Putamen (tissue), 1 donor: ENCODE results near the gene TMEM72.
A peak's percentile ranks its signal among the peaks of the same experiment; 100 is the strongest.

Experiments used
- DNase-seq: peaks from one replicate; pipeline ENCODE4 v3.0.0-alpha.2; 2016; ENCODE audit warnings: low spot score

TMEM72 gene

DNA sequence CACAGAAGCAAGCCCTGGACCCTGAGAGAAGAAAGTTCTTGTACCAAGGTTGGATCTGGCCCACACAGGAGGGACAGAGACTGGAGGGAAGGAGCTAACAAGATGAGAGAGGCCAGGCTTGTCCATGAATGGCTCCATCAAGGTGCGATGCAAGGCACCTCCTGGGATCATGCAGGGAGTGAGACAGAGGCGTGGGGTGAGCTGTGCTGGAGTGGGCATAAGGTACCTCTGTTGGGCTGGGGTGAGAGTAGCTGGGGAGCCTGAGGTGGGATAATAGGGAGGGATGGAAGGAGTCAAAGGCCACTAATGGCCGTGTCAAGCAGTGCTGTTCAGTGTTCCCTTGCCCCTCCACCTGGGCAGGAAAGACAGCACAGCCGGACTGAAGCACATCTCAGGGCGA, 9.9 kb downstream of the TMEM72 start:
- DNase-seq: no peak

- no peak for DNase-seq
These were observed 10.4 kb downstream of the TMEM72 start for GRCh38 chr10:44921506-44921905.

GRCh38 chr10:44922021-44922420, 10.9 kb downstream of the TMEM72 start:
- DNase-seq: no peak

GRCh38 chr10:44922796-44923545, 11.8 kb downstream of the TMEM72 start:
- DNase-seq: no peak

- DNase-seq: no peak
These were observed 12.5 kb downstream of the TMEM72 start for GRCh38 chr10:44923611-44924010.

DNA sequence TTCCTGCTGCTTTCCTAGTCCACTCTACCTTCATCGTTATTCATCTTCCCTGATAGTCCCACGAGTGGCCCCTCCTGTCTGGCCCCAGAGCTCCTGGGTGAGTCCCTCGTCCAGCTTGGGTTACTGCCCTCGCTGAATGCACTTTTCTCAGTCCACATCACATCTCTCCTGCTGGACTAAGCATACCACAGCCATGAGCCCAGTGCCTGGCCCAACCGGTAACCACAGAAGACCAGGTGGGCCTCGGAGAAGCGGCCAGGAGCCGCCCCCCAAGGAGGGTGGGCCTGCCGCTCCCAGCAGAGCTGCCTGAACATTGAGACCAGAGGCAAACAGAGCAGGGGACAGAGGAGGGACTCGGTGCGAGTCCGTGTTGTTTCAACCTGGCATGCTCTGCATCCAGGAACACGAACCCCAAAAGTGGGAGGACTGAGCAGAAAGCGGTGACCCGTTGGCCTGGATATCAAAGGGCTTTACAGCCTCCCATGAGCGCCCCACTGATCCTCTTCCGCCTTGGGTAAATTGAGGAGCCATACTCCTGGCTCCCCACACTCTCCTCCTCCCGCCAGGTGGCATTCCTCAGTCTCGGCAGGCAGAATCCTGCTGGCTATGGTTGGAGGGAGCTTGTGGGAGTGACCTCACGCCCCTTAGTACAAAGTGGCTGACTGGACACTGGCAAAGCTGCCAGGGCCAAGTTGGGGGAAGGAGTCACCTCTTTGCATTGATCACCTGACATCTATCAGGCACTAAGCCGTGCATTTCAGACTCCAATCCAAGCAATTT, 13.3 kb downstream of the TMEM72 start:
- DNase-seq: no peak

DNA sequence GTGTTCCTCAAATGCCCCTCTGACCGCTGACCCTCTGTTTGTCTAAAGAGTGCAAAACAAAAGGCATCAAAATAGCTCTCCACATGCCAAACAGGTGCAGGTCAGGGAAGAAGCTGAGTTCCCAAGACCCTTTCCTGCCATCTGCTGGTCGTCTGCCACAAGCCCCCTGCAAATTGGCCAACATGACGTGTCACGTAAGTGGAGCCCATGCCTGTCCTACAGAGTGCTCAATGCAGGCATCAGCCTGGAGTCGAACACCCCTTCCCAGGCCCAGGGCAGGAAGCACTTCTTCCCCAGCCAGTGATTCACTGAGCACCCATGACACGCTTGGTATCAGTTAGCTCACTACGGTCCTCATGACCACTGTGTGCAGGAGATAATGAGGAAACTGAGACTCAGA, 14.1 kb downstream of the TMEM72 start:
- DNase-seq: no peak

GRCh38 chr10:44925811-44926750, 14.9 kb downstream of the TMEM72 start:
- no peak for DNase-seq

GRCh38 chr10:44926751-44927351, 15.7 kb downstream of the TMEM72 start:
- no peak for DNase-seq

- no peak for DNase-seq
These were observed 16.2 kb downstream of the TMEM72 start for GRCh38 chr10:44927352-44927751.

- DNase-seq: no peak
These were observed 17.3 kb downstream of the TMEM72 start for GRCh38 chr10:44928462-44928861.

DNA sequence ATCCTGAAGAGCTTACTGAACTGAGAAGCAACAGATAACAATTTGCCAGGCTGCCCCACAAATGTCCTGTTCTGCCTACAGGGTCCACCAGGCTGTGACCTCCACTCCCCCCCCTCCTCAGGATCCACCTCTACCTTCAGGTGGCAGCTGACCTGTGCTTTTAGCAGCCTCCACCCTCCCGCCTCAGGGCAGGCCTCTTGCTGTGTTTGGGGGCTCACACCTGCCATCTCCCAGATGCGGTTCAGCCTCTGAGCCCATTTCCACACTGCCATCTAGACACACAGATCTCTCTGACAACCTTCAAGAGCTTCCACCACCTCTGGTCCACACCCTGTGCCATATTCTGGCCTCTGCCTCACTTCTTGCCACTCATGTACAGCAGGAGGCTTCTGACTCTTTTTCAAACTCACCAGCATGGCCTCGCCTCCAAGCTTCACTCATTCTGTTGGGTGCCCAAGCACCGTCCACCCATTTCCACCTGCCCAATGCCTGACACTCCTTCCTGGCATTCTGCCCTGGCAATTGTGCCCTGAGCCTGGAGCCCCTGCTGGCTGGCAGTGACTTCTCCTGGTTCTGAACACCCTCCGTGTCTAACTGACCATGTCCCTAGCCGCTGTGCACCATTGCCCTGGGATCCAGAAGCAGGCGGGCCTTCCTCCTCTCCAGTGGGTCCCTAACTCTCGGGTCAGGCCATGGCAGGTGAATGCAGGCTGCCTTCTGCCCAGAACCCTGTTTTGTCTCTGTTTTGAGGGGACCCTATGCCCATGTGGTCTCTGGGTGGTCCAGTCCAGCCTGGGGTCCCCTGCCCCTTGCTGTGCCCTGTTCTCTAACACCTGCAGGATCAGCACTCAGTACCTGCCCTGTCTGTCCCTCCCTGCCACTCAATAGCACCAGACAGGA, 18.5 kb downstream of the TMEM72 start:
- no peak for DNase-seq

GRCh38 chr10:44930904-44931620, 19.9 kb downstream of the TMEM72 start:
- DNase-seq: no peak

- DNase-seq: no peak
These were observed 20.7 kb downstream of the TMEM72 start for GRCh38 chr10:44931621-44932516.

DNA sequence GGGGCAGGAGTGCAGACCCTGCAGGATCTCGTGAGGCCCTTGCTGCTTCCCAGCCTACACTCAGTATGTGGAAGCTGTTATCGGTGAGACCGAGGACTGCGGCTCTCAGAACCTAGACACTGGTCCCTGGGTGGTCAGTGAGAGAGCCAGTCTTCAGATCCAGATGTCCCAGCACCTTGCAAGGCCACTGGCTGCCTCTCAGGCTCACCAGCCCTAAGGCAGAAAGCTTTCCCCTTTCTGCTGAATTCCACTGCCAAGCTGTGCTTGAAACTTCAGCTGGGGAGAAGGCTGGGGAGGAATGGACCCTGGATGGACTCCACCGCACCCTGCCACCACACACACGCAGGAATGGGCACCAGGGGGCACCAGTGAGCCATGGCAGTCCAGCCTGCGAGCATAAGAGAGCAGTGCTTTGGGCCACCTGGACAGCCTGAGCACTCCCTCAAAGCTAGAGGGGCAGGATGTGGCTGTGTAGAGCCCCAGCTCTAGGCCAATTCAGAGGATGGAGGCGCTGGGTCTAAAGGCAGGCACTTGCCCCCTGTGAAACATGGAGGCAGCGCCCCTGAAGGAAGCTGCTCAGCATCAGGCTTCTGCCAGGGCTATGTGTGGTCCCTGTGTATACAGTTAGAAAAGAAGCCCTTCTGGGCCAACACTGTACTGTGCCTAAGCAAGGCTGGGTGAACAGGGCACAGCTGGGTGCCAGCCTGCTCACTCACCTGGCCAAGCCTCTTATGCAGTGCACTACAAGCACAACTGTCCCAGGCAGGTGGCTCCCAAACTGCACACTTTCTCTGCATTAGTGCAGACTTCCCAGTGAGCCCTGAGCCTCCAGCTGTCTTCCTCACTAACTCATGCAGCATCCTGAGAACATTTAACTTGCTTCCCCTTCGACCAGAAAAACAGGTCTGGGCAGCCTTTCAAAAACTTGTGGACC, 21.6 kb downstream of the TMEM72 start:
- peak; percentile 79 for DNase-seq

DNA sequence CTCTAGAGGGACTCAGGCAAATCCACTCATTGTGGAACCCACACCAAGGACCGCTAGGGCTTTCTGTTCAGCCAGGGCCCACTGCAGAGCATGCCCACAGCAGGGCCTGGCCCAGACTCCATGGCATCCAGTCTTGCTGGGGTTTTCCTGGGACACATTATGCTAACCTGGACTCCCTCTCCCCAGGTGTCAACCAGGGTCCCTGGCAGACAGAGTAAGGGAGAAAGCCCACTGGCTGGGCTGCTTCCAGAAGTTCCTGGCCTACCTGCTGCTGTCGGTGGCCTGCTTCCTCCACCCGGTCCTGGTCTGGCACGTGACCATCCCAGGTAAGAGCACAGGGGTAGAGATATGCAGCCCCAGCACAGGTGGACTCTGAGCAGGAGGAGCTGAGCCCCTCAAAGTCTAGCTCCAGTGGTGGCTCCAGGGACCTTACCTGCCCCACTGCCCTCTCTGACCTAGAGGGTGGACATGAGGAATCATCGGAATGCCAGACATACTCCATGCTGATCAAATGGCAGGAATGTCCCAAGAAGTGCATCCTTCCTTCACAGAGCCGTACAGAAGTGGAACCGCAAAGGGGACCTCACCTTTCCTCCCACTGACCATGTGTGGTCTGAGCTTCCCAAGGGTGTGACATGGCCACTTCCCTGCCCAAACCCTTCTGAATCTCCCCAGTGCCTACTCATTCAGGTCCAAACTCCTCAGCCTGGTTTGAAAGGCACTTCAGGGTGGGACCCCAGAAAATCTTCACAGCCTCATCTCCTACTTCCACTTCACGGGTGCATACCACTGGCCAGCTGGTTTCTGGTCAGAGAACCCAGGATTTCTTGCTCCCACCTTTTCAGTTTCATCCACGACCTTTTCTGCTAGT, 22.5 kb downstream of the TMEM72 start:
- no peak for DNase-seq
